ENCODE measurements around the gene MAB21L4. TPM values are rescaled to one million over a fixed set of nuclear protein-coding genes. Genes with fewer than 3 reads are reported as not detected.

MAB21L4 gene
- total and polyA plus RNA-seq, 2 donors: 1.1 to 4.9 TPM

- H3K4me3 ChIP-seq (ENCODE audit: low read length in 2 of 2): no peak overlapping the region
- no peaks in the 10 kb centered on the region for H3K36me3 ChIP-seq (ENCODE audit: control insufficient read depth in 2 of 2, insufficient read depth in 2 of 2, low read length in 1 of 2)
- H3K4me1 ChIP-seq (ENCODE audit: control insufficient read depth in 2 of 2, insufficient read depth in 2 of 2, low read length in 2 of 2): no peaks in the 10 kb centered on the region
- H3K27ac ChIP-seq (ENCODE audit: low read depth in 1 of 2, low read length in 1 of 2): no peak overlapping the region
- H3K27me3 ChIP-seq (ENCODE audit: control insufficient read depth in 2 of 2, insufficient read depth in 1 of 2, low read length in 1 of 2): no peaks in the 10 kb centered on the region
- H3K9me3 ChIP-seq (ENCODE audit: control insufficient read depth in 2 of 2, insufficient read depth in 1 of 2, low read length in 1 of 2): no peaks in the 10 kb centered on the region
- WGBS: 95% methylated on average over 12 of the region's 12 CpGs
- no peak for DNase-seq (ENCODE audit: low read depth in 6 of 9, low spot score in 9 of 9)
Observed at GRCh38 chr2:240874715-240875227, 21.2 kb downstream of the MAB21L4 start.

- no peak overlapping the region for H3K27ac ChIP-seq (ENCODE audit: low read depth in 1 of 2, low read length in 1 of 2)
- 91% methylated on average over 33 of the region's 33 CpGs for WGBS
- no peaks in the 10 kb centered on the region for H3K9me3 ChIP-seq (ENCODE audit: control insufficient read depth in 2 of 2, insufficient read depth in 1 of 2, low read length in 1 of 2)
- H3K36me3 ChIP-seq (ENCODE audit: control insufficient read depth in 2 of 2, insufficient read depth in 2 of 2, low read length in 1 of 2): no peaks in the 10 kb centered on the region
- no peaks in the 10 kb centered on the region for H3K4me1 ChIP-seq (ENCODE audit: control insufficient read depth in 2 of 2, insufficient read depth in 2 of 2, low read length in 2 of 2)
- no peak overlapping the region for H3K4me3 ChIP-seq (ENCODE audit: low read length in 2 of 2)
- no peak for DNase-seq (ENCODE audit: low read depth in 6 of 9, low spot score in 9 of 9)
- no peaks in the 10 kb centered on the region for H3K27me3 ChIP-seq (ENCODE audit: control insufficient read depth in 2 of 2, insufficient read depth in 1 of 2, low read length in 1 of 2)
Observed at GRCh38 chr2:240873805-240874714, 21.9 kb downstream of the MAB21L4 start.

DNA sequence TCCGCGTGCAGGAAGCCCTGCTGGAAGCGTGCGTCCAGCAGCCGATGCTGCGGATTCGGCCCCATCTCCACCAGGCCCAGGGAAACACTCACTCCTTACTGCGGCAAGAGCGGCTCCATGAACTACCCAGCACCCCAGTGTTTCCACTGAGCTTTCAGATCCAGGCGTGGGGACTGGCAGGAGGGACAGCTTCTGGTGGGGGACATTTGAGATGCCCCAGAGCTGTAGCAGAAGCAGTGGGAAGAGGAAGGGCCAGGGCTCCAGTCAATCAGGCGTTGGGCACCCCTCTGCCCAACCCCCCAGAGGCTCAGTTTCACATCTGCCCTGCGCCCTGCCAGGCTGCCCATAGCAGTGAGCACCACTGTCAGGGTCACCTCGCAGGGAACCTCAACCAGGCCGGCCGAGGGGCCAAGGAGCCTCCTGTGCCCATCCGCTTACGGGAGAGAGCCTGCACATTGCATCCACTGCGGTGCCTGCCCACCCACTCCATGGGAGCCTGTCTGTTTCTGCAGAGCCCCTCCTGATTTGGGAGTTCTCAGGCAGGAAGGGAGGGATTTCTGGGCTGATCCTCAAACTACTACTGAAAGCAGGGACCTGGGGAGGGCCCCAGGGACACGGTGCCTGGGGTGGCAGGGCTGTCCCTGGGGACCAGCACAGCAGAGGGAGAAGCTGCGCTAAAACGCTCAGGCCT, 22.7 kb downstream of the MAB21L4 start:
- 97% methylated on average over 21 of the region's 21 CpGs for WGBS
- no peaks in the 10 kb centered on the region for H3K4me1 ChIP-seq (ENCODE audit: control insufficient read depth in 2 of 2, insufficient read depth in 2 of 2, low read length in 2 of 2)
- DNase-seq (ENCODE audit: low read depth in 6 of 9, low spot score in 9 of 9): no peak
- H3K36me3 ChIP-seq (ENCODE audit: control insufficient read depth in 2 of 2, insufficient read depth in 2 of 2, low read length in 1 of 2): no peaks in the 10 kb centered on the region
- no peak overlapping the region for H3K27ac ChIP-seq (ENCODE audit: low read depth in 1 of 2, low read length in 1 of 2)
- no peak overlapping the region for H3K4me3 ChIP-seq (ENCODE audit: low read length in 2 of 2)
- H3K27me3 ChIP-seq (ENCODE audit: control insufficient read depth in 2 of 2, insufficient read depth in 1 of 2, low read length in 1 of 2): no peaks in the 10 kb centered on the region
- no peaks in the 10 kb centered on the region for H3K9me3 ChIP-seq (ENCODE audit: control insufficient read depth in 2 of 2, insufficient read depth in 1 of 2, low read length in 1 of 2)

- no peaks in the 10 kb centered on the region for H3K9me3 ChIP-seq (ENCODE audit: control insufficient read depth in 2 of 2, insufficient read depth in 1 of 2, low read length in 1 of 2)
- no peaks in the 10 kb centered on the region for H3K27me3 ChIP-seq (ENCODE audit: control insufficient read depth in 2 of 2, insufficient read depth in 1 of 2, low read length in 1 of 2)
- no peak overlapping the region for H3K27ac ChIP-seq (ENCODE audit: low read depth in 1 of 2, low read length in 1 of 2)
- H3K4me1 ChIP-seq (ENCODE audit: control insufficient read depth in 2 of 2, insufficient read depth in 2 of 2, low read length in 2 of 2): no peaks in the 10 kb centered on the region
- H3K36me3 ChIP-seq (ENCODE audit: control insufficient read depth in 2 of 2, insufficient read depth in 2 of 2, low read length in 1 of 2): no peaks in the 10 kb centered on the region
- no peak for DNase-seq (ENCODE audit: low read depth in 6 of 9, low spot score in 9 of 9)
- H3K4me3 ChIP-seq (ENCODE audit: low read length in 2 of 2): no peak overlapping the region
- 94% methylated on average over 17 of the region's 17 CpGs for WGBS
Observed at GRCh38 chr2:240872317-240873097, 23.4 kb downstream of the MAB21L4 start.

- H3K9me3 ChIP-seq (ENCODE audit: control insufficient read depth in 2 of 2, insufficient read depth in 1 of 2, low read length in 1 of 2): no peaks in the 10 kb centered on the region
- H3K4me1 ChIP-seq (ENCODE audit: control insufficient read depth in 2 of 2, insufficient read depth in 2 of 2, low read length in 2 of 2): no peaks in the 10 kb centered on the region
- H3K27ac ChIP-seq (ENCODE audit: low read depth in 1 of 2, low read length in 1 of 2): no peak overlapping the region
- no peaks in the 10 kb centered on the region for H3K27me3 ChIP-seq (ENCODE audit: control insufficient read depth in 2 of 2, insufficient read depth in 1 of 2, low read length in 1 of 2)
- no peaks in the 10 kb centered on the region for H3K36me3 ChIP-seq (ENCODE audit: control insufficient read depth in 2 of 2, insufficient read depth in 2 of 2, low read length in 1 of 2)
- H3K4me3 ChIP-seq (ENCODE audit: low read length in 2 of 2): no peak overlapping the region
- WGBS: 92% methylated on average over 16 of the region's 16 CpGs
- DNase-seq (ENCODE audit: low read depth in 6 of 9, low spot score in 9 of 9): no peak
Observed at GRCh38 chr2:240871071-240871958, 24.6 kb downstream of the MAB21L4 start.

- H3K27me3 ChIP-seq (ENCODE audit: control insufficient read depth in 2 of 2, insufficient read depth in 1 of 2, low read length in 1 of 2): no peaks in the 10 kb centered on the region
- no peak overlapping the region for H3K4me3 ChIP-seq (ENCODE audit: low read length in 2 of 2)
- H3K4me1 ChIP-seq (ENCODE audit: control insufficient read depth in 2 of 2, insufficient read depth in 2 of 2, low read length in 2 of 2): no peaks in the 10 kb centered on the region
- H3K36me3 ChIP-seq (ENCODE audit: control insufficient read depth in 2 of 2, insufficient read depth in 2 of 2, low read length in 1 of 2): no peaks in the 10 kb centered on the region
- H3K27ac ChIP-seq (ENCODE audit: low read depth in 1 of 2, low read length in 1 of 2): no peak overlapping the region
- H3K9me3 ChIP-seq (ENCODE audit: control insufficient read depth in 2 of 2, insufficient read depth in 1 of 2, low read length in 1 of 2): no peaks in the 10 kb centered on the region
- 90% methylated on average over 15 of the region's 15 CpGs for WGBS
- DNase-seq (ENCODE audit: low read depth in 6 of 9, low spot score in 9 of 9): no peak
Observed at GRCh38 chr2:240869956-240870875, 25.7 kb downstream of the MAB21L4 start.

- 94% methylated on average over 25 of the region's 25 CpGs for WGBS
- H3K4me3 ChIP-seq (ENCODE audit: low read length in 2 of 2): no peak overlapping the region
- DNase-seq (ENCODE audit: low read depth in 6 of 9, low spot score in 9 of 9): no peak
- H3K36me3 ChIP-seq (ENCODE audit: control insufficient read depth in 2 of 2, insufficient read depth in 2 of 2, low read length in 1 of 2): no peaks in the 10 kb centered on the region
- H3K9me3 ChIP-seq (ENCODE audit: control insufficient read depth in 2 of 2, insufficient read depth in 1 of 2, low read length in 1 of 2): no peaks in the 10 kb centered on the region
- no peak overlapping the region for H3K27ac ChIP-seq (ENCODE audit: low read depth in 1 of 2, low read length in 1 of 2)
- no peaks in the 10 kb centered on the region for H3K4me1 ChIP-seq (ENCODE audit: control insufficient read depth in 2 of 2, insufficient read depth in 2 of 2, low read length in 2 of 2)
- no peaks in the 10 kb centered on the region for H3K27me3 ChIP-seq (ENCODE audit: control insufficient read depth in 2 of 2, insufficient read depth in 1 of 2, low read length in 1 of 2)
Observed at GRCh38 chr2:240869109-240869955, 26.6 kb downstream of the MAB21L4 start.

All from thymus (tissue), 11 donors.